ENCODE results near the gene PALMD. TPM values are rescaled to one million over a fixed set of nuclear protein-coding genes. Genes with fewer than 3 reads are reported as not detected.

The PALMD gene
- total and polyA plus RNA-seq, 2 donors = 19.0 to 21.1 TPM

- Histone ChIP-seq H3K4me1 (ENCODE audit: insufficient read depth) (no peaks in the 10 kb centered on the region), H3K36me3 (ENCODE audit: insufficient read depth) (peaks cover 7% of the 10 kb centered on the region), H3K4me3 (ENCODE audit: low read depth, low read length) (no peak overlapping the region), H3K27ac (ENCODE audit: low read depth) (no peak overlapping the region)
- 61% methylated on average over 1 of the region's 1 CpG for WGBS
- no peak for DNase-seq (ENCODE audit: extremely low spot score)
Observed at GRCh38 chr1:99740141-99740540, 94.2 kb downstream of the PALMD start.

Other genes starting within 250 kb of the PALMD start
- gene FRRS1, start 120.5 kb downstream of the PALMD start, total RNA-seq = 23.2 TPM
- gene FRRS1, start 120.5 kb downstream of the PALMD start, polyA plus RNA-seq = 3.4 TPM
- 48.1 TPM for gene AGL, start 204.2 kb downstream of the PALMD start, total RNA-seq
- gene AGL, start 204.2 kb downstream of the PALMD start, polyA plus RNA-seq = 16.1 TPM

All from urinary bladder (tissue), 4 donors.